T-helper 1 cell treated with Interleukin-12 subunit alpha and Interleukin-12 subunit beta and Interleukin-4 antibody, amounts not matched to agents 30 ng/mL and 1 ng/mL, for 36 hours (primary cell): Measurements from ENCODE around the gene PHF20. TPM values are rescaled to one million over a fixed set of nuclear protein-coding genes. Genes with fewer than 3 reads are reported as not detected.
"Not testable (repeated sequence)": the region's sequence is repeated elsewhere in the genome, so short reads cannot be mapped to it uniquely, and the experiment has no call there.

Source experiments
- intact Hi-C: fragments of 100-400 bp; cut with micrococcal nuclease; formaldehyde crosslinking; loops from one replicate; pipeline ENCODE4 v1.15.1; 2024
- total RNA-seq: library from RNA; stranded (reverse); gene quantifications from 2 replicates; pipeline ENCODE4 v1.2.3, GENCODE V29; 2022

Gene PHF20
- total RNA-seq, 1 donor from 2014 or later: 62.7 TPM

- intact Hi-C loops: not testable (repeated sequence)
Measured at GRCh38 chr20:35882427-35883161, 110.8 kb downstream of the PHF20 start.

GRCh38 chr20:35883336-35883777, 111.5 kb downstream of the PHF20 start:
- intact Hi-C loops: no loop called here

DNA sequence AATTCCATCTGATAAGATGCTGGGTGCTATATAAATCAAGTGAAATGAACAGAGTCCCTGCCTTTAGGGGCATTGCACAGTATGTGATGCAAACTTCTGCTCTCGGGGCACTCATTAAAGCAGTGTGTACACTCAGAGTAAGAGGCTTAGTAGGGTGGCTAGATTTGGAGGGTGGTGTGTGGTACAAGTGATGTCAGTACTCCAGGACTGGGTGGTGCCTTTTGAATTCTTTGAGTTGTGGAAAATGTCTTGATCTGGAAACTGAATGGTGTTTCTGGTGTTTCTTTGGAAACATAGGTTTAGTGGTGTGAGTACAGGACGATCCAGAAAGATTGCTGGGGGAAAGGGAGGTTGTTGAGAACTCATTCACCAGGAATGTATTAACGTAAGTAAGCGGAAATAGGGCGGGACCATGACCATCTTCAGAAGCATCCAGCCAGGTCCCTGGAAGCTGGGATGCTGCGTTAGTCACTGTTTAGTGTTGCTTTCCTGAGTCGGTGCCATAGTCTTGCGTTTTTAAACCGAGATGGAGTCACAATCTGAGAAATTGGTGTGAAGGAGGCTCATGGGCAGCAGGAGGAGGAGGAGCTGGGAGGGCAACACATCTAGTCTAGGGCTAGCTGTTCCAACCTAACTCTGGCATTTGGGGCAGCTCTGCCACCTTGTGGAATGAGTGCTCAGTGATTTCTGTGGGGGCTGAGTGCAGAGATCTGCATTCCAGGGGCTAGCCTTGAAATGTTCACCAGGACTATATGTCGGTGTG, 112.1 kb downstream of the PHF20 start:
- intact Hi-C loops: loop anchor here (1.0 to 2.0 kb wide), 4 partner anchors 142 to 421 kb away; partner anchors contain the start of genes NFS1, RBM39 and ROMO1

DNA sequence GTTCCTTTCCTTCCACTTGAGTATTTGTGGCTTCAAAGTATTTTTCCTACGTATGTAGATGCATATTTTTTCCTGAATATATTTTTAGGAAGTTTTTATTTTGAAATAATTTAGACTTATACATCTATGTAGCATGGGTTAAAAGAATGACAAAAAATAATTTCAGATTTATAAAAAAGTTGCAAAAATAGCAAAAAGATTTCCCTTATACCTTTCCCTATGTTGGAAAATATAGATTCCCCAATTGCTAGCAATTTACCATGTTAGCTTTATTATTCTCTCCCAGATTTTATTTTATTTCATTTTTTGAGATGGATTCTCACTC, 112.7 kb downstream of the PHF20 start:
- intact Hi-C loops: loop anchor here (1.0 to 2.0 kb wide), 4 partner anchors 142 to 421 kb away; partner anchors contain the start of genes NFS1, RBM39 and ROMO1

- intact Hi-C loops: loop anchor here (2.0 kb wide), 1 partner anchor 186 kb away; the partner anchor contains the start of genes NFS1 and ROMO1
Measured at GRCh38 chr20:35885212-35885611, 113.4 kb downstream of the PHF20 start.

DNA sequence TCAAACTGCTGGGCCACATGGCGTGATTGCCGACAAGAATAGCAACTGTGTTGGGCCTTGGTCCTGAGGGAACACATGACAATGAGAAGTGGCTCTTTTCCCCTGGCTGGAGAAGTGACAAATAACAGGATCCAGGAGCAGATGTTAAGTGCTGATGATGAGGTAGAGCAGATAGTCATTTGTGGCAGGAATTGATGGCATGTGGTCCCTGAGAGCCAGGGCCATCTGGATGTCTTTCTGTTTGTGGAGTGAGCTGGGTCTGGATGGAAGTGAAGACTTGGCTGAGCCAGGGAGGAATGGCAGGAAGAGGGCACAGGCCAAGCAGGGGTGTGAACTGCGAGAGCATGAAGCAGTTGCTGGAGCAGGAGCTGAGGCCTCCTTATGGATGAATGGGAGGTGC, 114.7 kb downstream of the PHF20 start:
- intact Hi-C loops: no loop called here

DNA sequence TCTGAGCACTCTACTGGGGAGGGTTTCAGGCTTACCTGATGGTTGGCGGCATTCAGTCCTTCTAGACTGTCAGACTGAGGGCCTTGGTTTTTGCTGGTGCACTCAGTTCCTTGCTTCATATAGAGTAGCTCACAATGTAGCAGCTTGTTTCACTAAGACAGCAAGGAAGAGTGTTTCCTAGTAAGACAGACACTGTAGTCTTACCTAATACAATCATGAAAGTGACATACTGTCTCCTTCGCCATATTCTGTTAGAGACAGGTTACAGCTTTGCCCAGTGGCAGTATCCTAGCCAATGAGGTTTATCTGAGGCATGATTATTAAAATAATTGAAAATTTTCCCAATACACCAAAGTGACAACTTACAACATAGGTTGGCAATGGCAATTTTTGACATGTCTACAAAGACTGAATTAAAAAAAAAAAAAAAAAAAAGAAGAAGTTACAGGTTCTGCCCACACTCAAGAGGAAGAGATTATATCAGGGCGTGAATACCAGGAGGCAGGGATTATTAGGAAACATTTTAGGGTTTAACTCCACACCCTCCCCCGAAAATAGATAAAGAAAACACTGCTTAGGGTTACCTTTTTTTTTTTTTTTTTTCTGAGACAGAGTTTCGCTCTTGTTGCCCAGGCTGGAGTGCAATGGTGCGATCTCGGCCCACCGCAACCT, 115.7 kb downstream of the PHF20 start:
- intact Hi-C loops: no loop called here

DNA sequence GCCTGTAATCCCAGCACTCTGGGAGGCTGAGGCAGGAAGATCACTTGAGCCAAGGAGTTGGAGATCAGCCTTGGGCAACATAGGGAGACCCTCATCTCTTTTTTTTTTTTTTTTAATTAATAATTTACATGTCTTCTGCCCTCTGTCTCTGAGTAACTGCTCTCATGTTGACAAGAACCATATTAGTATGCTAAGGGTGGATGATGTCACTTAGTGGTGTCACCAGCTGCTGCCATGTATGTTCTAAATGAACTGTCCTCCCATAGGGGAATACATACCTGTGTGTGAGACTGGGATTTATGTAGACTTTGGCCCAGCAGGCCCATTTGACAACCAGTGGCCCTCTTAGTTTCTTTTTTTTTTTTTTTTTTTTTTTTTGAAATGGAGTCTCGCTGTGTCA, 116.8 kb downstream of the PHF20 start:
- intact Hi-C loops: no loop called here

GRCh38 chr20:35891375-35891774, 119.6 kb downstream of the PHF20 start:
- intact Hi-C loops: loop anchor here (5.0 kb wide), 1 partner anchor 274 kb away; the partner anchor contains the start of gene SPAG4

DNA sequence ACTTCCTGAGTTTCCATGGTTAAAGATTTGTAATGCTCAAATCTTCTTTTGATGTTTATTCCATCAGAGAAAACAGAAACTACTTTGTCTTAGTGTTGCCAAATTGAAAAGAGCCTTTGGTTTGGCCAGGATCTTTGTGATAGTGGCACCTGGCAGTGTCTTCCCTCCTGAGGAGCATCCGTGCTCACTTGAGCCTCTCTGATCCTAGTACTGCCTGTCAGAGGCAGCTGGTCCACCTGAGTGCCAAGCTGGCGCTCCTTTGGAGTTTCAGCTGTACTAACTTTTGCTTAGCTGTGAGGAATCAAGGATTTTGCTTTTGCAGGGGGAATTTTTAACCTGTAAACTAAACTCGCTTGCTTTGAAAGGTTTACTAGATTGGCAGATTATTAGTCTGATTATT, 121.1 kb downstream of the PHF20 start:
- intact Hi-C loops: loop anchor here (5.0 kb wide), 1 partner anchor 276 kb away; the partner anchor contains the start of gene SPAG4

GRCh38 chr20:35893942-35894341, 122.1 kb downstream of the PHF20 start:
- intact Hi-C loops: loop anchor here (5.0 kb wide), 1 partner anchor 277 kb away; the partner anchor contains the start of gene SPAG4

DNA sequence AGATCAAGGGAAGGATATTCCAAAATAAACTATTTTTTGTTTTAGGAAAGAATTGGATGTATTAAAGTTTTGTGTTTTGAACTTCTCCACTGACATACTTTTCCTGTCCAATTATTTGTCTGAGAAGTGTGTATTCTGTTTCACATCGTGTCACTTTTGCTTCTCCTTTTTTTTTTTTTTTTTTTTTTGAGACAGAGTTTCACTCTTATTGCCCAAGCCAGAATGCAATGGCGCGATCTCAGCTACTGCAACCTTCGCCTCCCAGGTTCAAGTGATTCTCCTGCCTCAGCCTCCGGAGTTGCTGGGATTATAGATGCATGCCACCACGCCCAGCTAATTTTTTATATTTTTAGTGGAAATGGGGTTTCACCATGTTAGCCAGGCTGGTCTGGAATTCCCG, 123.7 kb downstream of the PHF20 start:
- intact Hi-C loops: not testable (repeated sequence)

DNA sequence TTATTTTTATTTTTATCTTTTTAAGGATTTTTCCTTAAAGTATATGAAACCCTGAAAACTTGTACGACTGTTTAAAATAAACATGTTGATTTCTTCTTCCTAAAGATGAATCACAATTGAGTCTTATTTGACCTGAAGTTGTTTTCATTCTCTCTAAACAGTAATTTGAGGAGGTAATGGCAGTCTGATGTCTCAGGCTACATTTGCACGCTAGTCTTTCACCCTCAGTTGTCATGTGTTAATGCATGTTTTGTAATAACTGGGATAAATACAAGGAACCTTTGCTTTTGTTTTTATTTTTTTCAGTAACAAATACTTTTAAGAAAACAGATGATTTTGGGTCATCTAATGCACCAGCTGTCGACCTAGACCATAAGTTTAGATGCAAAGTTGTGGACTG, 127.2 kb downstream of the PHF20 start:
- intact Hi-C loops: no loop called here

DNA sequence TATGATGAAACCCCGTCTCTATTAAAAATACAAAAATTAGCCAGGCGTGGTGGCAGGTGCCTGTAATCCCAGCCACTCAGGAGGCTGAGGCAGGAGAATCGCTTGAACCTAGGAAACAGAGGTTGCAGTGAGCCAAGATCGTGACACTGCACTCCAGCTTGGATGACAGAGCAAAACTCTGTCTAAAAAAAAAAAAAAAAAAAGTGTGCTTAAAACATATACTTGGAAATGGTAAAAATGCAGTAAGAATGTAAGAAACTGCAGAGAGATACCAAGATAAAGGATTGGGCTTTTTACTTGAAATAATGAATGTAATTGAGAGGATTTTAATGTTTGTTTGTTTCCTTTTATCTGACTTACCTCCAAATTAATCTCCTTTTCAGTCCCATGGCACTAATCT, 129.4 kb downstream of the PHF20 start:
- intact Hi-C loops: not testable (repeated sequence)

GRCh38 chr20:35901678-35902544, 130.1 kb downstream of the PHF20 start:
- intact Hi-C loops: no loop called here

- intact Hi-C loops: no loop called here
Measured at GRCh38 chr20:35902545-35902941, 130.7 kb downstream of the PHF20 start.

GRCh38 chr20:35903843-35904242, 132.0 kb downstream of the PHF20 start:
- intact Hi-C loops: no loop called here

DNA sequence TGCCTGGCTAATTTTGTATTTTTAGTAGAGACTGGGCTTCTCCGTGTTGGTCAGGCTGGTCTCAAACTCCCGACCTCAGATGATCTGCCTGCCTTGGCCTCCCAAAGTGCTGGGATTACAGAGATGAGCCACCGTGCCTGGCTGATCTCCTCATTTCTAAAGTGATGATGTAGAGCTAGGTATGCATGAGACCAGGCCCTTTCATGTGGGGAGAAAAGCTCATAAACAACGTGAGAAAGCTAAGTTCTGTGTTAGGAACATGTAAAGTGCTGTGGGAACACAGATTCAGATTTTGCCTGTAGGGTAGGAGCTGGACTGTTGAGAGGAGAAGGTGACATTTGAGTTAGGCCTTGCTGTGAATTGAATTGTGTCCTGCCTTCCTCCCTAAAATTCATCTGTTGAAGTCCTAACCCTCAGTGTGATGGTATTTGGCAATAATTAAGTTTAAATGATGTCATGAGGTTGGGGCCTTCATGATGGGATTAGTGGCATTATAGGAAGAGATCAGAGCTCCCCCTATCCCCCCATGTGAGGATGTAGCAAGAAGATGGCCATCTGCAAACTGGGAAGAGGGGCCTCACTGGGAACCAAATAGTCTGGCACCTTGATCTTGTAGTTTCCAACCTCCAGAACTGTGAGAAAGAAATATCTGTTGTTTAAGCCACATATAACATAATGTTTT, 133.3 kb downstream of the PHF20 start:
- intact Hi-C loops: no loop called here

- intact Hi-C loops: no loop called here
Measured at GRCh38 chr20:35907017-35907701, 135.3 kb downstream of the PHF20 start.

- intact Hi-C loops: no loop called here
Measured at GRCh38 chr20:35908007-35908406, 136.2 kb downstream of the PHF20 start.
